Coronary artery (tissue), 2 donors: Measurements from ENCODE around the gene MYLK3.
A peak's percentile ranks its signal among the peaks of the same experiment; 100 is the strongest.

Experiments
- DNase-seq: peaks from one replicate; pipeline ENCODE4 v3.0.0-alpha.2; 2017; ENCODE audit warnings: low spot score
- H3K27ac ChIP-seq, 2 donors: fragments of 200-600 bp; sonication (generic); one replicate each; pipeline ENCODE4 v1.5.1; 2016 to 2019
- H3K4me3 ChIP-seq: fragments of 200-600 bp; sonication (generic); 2 replicates; pipeline ENCODE4 v1.5.1; 2016; ENCODE audit warnings: mild to moderate bottlenecking, moderate library complexity
- CTCF ChIP-seq: fragments of 200-600 bp; sonication (generic); IDR thresholded peaks from one replicate; pipeline ENCODE4 v1.5.1; 2019; ENCODE audit warnings: antibody characterized with exemption

Gene MYLK3

GRCh38 chr16:46746821-46747776 lies 1.0 kb downstream of the MYLK3 start:
- H3K27ac ChIP-seq, result no peak overlapping the region

GRCh38 chr16:46745617-46746016 lies 2.5 kb downstream of the MYLK3 start:
- no peak overlapping the region for H3K4me3 ChIP-seq
- H3K27ac ChIP-seq, result no peak overlapping the region
- TF ChIP-seq CTCF, result no peak
- DNase-seq, result peak; percentile 33

More at GRCh38 chr16:46746821-46747776, 1.0 kb downstream of the MYLK3 start:
- peak; percentile 67 for DNase-seq
- no peak for TF ChIP-seq CTCF
- no peak overlapping the region for H3K4me3 ChIP-seq

- peak overlapping the region; percentile 14 for H3K4me3 ChIP-seq
- DNase-seq, result peak; percentile 60
- no peak for TF ChIP-seq CTCF
- H3K27ac ChIP-seq, result peak overlapping the region in 1 of 2 donors; percentile 33
Observed at GRCh38 chr16:46743232-46743719, 4.9 kb downstream of the MYLK3 start.

GRCh38 chr16:46739934-46740333 lies 8.2 kb downstream of the MYLK3 start:
- no peak for DNase-seq
- Histone ChIP-seq H3K4me3 (no peak overlapping the region), H3K27ac (no peak overlapping the region)
- TF ChIP-seq CTCF, result no peak

GRCh38 chr16:46737621-46738214 lies 10.4 kb downstream of the MYLK3 start:
- Histone ChIP-seq H3K4me3 (no peak overlapping the region), H3K27ac (no peak overlapping the region)
- TF ChIP-seq CTCF, result no peak
- peak; percentile 35 for DNase-seq

GRCh38 chr16:46736695-46737094 lies 11.4 kb downstream of the MYLK3 start:
- peak; percentile 50 for DNase-seq
- Histone ChIP-seq H3K27ac (no peak overlapping the region), H3K4me3 (no peak overlapping the region)
- no peak for TF ChIP-seq CTCF
